Limb (tissue), 2 donors: ENCODE data around the gene EVI5.
A peak's percentile ranks its signal among the peaks of the same experiment; 100 is the strongest.
"Not testable (repeated sequence)": the region's sequence is repeated elsewhere in the genome, so short reads cannot be mapped to it uniquely, and the experiment has no call there.

Source experiments
- DNase-seq, 2 donors: peaks; one replicate each; pipeline ENCODE4 v3.0.0-alpha.2; 2016; ENCODE audit errors: extremely low spot score in 2 of 2

The EVI5 gene

DNA sequence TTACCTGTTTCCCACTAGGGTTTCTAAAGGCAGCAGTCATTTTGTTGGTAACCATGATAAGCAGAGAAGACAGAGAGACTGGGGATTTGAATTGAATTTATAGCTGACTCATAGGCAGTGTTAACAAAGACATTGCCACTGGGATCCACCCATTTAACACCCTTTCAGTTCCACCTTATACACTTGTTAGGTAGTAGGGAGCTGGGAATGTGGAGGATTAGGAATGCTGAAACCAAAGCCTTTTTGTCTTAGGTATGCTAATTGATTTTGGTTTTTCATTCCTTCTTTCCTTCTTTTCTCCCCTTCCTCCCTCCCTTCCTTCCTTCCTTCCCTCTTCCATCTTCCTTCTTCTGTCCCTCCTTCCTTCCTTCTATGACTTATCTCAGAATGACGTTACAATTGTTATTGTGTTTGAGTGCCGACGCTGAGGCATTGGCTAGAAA lies 7.5 kb upstream of the EVI5 start:
- DNase-seq = no peak

DNA sequence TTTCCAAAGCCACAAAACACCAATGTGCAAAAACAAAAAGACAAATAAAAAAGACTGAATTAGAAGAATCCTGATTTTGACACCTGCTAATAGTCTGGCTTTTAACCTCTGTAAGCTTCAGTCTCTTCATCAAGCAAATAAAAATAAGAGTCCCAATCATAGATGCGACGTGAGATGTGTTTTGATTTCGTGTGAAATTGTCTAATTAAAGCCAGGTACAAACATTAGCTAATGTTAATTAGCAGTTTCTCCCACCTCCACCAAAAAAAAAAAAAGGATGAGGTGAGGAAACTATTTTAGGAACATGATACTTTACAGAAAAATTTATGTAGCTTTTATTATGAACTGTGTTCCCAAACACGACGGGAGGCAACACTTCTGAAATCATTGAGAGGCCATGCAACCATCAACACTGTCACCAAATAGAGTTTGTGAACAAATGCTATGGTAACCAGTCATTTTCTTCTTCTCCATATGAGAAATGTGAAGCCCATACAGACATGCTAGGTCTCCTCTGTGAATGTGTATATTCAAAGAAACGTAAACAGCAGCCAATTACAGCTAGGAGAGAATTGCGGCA lies 6.7 kb upstream of the EVI5 start:
- DNase-seq = no peak

DNA sequence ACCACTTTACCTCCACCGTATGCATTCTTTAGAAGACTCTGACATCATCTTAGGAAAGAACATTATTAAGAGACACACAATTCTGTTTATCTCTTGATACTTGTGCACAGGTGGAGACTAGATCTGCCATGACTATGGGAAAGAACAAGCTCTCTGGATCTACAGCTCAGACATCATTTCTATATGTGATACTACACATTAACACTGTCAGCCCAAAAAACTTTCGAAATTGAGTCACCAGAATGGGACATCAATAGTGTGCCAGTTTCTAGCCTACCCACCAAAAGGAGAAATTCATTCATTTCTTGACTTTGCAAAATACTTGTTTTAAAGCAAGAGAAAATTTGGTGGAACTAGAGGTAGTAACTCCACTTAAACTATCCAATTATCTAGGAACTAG lies 6.0 kb upstream of the EVI5 start:
- no peak for DNase-seq

DNA sequence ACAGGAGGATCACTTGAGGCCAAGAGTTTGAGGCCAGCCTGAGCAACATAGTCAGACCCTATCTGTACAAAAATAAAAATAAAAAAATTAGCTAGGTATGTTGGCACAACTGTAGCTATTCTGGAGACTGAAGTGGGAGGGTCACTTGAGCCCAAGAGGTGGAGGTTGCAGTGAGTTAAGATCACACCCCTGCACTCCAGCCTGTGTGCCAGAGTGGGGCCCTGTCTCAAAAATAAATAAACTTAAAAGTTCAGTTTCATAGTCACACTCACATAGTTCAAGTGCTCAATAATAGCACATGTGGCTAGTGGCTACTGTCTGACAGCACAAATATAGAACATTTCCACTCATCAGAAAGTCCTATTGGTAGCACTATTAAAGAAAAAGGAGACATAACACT lies 5.2 kb upstream of the EVI5 start:
- DNase-seq = no peak

DNA sequence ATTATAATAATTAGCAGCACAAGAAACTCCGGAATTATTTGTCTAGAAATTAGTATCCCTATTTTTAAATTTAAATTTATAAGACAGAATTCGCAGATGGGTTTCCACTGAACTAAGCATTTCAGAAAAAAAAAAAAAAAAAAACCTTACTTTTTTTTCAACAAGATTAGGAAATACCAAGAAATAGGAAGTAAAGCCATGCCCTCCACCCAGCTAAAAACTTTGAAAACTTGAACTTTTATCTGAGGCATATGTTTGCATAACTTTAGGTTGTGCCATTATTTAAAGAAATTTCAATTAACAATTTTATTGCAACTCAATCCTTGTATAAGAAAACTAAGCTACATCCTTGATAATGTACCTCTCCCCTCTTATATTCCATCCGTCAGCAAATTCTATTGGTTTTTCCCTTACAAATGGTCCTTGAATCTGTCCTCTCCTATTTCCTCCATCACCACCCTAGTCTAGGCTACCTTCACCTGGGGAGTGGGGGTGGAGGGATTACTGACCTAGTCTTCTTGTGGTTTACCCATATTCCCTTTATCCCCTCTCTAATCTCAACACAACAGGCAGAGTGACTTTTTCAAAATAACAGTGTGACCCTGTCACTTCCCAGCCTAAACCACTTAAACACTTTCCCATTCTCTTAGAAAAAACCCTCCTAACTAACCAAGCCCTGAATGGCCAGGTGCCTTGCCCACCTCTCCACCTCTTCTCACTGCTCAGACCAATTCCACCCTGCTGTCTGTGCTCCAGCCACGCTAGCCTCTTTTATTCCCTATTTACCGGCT lies 1.4 kb upstream of the EVI5 start:
- no peak for DNase-seq

DNA sequence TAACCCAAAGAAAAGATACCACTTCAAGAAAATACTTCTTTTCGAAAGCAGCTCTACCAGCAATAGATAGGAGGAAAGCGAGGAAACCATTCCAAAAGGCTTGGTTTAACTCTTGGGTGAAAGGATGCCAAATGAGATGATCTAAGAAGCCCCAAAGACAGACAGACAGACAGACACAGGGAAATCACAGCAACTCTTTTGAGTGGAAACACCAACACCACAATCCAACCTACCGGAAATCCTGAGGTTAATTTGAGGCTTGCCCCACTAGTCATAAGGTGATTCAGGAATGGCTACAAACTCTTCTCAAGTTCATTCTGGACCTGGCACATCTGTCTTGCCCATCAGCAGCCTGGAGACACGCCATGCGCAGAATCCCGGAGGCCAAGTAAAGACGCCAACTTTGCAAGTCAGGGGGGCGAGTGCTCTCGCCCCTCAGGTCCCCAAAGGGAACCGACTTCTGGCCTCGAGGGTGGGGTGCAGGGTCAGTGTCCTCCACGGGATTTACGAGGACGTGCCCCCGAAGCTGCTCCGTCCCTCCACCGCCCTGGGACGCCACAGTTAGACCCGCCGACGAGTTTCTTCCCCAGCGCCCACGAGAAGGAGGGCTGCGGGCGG lies 778 bp downstream of the EVI5 start:
- peak in 1 of 2 donors; percentile 53 for DNase-seq

DNA sequence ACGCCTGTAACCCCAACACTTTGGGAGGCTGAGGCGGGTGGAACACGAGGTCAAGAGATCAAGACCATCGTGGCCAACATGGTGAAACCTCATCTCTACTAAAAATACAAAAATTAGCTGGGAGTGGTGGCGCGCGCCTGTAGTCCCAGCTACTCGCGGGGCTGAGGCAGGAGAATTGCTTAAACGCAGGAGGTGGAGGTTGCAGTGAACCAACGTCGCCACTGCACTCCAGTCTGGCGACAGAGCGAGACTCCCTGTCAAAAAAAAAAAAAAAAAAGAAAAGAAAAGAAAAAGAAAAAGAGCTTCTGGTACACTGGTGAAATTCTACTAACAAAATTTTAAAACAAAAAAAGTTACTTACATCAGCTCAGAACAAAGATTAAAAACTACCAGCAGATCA lies 1.4 kb downstream of the EVI5 start:
- not testable (repeated sequence) for DNase-seq

DNA sequence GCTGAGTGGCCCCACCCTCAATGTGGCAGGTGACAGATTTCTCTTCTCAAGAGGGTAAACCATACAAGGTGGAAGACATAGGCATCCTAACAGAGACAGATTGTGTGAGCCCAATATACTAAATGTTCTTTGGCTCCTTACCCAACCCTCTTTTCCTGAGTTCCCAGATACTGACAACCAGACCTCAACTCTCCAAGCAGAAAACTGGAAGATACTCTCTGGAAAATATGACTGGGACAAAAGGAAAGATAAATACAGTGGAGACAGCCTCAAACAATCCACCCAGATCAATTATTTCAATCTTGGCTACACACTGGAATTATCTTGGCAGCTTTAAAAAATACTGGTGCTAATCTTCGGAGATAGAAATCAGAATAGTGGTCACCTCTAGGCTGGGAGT lies 6.5 kb downstream of the EVI5 start:
- DNase-seq = no peak

DNA sequence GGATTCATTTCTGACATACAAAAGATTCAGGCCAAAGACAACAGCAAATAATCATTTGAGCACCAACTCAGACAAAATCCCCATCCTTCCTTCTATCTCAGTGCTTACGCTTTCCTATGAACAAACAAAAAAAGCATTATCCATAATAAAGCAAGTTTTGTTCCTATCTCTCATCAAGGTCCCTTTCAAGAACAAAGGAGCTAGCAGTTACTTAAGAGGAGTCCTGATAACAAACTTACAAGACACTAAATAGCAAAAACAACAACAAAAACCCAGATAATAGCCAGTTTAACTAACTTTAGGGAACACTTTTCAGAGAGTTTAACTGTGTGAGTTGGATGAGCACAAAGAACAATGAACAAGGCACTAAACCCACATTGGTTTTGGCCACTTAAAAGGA lies 10.5 kb downstream of the EVI5 start:
- no peak for DNase-seq

DNA sequence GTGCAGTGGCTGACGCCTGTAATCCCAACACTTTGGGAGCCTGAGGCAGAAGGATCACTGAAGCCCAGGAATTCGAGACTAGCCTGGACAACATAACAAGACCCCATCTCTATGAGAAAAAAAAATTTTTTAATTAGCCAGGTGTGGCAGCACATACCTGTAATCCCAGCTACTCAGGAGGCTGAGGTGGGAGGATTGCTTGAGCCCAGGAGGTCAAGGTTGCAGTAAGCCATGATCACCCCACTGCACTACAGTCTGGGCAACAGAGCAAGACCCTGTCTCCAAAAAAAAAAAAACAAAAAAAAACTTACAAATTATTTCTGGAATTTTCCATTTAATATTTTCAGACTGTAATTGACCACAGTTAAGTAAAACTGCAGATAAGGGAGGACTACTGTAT lies 11.2 kb downstream of the EVI5 start:
- DNase-seq = not testable (repeated sequence)

DNA sequence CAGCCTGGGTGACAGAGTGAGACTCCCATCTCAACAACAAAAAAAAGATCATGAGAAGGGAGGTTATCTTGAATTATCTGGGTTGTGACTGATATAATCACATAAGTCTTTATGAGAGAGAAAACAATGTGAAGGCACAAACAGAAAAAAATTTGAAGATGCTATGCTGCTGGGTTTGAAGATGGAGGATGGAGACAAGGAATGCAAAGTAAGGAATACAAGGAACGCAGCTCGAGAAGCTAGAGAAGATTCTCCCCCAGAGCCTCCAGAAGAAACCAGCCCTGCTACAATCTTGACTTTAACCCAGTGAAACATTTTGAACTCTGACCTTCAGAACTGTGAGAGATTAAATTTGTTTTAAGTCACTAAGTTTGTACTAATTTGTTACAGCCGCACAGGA lies 15.1 kb downstream of the EVI5 start:
- no peak for DNase-seq

DNA sequence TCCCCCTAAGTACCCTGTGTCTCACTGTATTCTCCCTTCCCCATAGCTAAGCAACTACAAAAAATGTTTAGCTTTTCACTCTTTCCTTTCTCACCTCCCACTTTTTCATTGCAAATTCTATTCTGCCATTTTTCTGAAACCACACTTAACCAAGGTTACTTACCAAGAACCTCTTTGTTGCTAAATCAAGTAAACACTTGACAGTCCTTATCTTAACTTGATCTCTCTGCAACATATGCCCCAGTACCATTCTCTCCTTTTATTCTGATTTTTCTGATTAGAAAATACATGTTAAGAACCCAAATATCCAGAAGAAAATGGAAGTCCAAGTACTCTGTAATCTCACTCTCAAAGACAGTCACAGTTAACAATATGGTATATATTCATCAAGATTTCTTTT lies 16.0 kb downstream of the EVI5 start:
- DNase-seq = no peak

DNA sequence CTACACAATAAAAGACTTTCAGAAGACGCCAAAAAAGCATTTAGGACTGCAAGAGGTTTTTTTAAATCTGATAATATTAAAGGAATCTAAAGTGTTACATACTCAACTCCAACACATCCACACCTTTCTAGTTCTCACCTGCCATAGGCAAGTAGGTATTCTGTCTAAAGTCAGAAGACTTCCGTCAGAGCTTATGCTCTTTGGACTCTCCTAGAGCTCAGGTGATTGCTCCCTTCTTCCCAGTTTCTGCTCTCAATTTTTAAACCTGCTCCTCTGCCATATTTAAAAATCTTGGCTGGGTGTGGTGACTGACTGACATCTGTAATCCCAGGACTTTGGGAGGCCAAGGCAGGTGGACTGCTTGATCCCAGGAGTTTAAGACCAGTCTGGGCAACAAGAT lies 16.6 kb downstream of the EVI5 start:
- no peak for DNase-seq

DNA sequence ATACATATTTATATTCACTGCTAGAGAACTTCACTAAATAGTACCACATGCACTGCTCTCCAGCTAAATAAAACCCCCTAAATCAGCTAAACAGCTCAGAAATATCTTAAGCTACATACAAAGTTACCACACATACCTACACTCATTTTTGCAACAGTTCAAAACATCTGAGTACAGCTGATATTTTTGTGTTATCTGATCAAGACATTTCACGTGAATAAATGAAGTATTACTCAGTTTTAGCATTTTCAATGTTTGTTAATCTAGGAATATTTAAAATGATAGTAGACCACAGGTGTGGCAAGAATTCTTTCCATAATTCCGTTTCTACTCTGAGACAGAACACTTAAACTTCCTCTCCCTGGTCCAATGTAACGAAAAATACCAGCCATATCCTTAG lies 20.8 kb downstream of the EVI5 start:
- no peak for DNase-seq

DNA sequence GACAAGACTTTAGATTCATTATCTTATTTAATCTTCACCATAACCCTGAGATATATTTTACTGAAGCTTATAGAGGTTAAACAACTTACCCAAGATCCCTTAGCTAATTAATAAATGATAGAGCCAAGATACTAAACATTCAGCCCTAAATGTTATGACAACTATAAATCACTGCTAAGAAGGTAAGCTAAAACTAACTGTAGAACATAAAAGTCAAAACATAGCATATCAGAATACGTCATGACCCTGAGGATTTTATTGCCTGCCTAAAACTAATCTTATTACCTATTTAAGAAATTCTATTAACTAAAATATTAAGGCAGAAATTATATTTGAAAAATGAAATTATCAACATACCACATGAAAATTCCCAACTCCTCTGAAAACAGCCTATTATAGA lies 22.6 kb downstream of the EVI5 start:
- no peak for DNase-seq

DNA sequence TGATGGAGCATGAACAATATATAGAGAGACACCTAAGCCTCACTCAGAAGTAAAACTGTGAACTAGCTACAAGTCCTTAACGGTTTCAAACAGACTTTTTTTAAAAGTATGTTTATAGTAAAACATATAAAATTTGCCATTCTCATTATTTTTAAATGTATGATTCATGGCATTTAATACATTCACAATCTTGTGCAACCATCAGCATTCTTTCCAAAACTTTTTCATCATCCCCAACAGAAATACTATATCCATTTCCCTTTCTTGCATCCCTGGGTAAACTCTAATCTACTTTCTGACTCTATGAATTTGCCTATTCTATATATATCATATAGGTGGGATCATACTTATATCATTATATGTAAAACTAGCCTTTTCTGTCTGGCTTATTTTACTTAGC lies 25.5 kb downstream of the EVI5 start:
- no peak for DNase-seq

DNA sequence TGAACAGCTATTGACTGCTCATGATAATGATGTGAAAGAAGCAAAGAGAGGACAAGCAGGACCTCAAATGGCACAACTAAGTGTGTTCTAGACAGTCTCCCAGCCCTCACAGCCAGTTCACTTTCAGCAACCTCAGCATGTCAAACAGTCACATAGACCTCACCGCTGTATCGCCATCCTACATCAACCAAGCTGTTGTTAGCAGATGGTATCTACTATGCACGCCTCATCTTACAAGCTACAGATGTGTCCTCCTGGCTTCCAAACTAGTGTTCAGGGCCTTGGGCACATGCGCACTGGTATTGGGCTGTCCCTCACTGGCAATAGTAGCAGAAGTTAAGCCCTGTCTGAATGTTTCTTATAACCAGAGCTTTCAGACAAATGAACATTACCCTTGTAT lies 28.4 kb downstream of the EVI5 start:
- DNase-seq = no peak

DNA sequence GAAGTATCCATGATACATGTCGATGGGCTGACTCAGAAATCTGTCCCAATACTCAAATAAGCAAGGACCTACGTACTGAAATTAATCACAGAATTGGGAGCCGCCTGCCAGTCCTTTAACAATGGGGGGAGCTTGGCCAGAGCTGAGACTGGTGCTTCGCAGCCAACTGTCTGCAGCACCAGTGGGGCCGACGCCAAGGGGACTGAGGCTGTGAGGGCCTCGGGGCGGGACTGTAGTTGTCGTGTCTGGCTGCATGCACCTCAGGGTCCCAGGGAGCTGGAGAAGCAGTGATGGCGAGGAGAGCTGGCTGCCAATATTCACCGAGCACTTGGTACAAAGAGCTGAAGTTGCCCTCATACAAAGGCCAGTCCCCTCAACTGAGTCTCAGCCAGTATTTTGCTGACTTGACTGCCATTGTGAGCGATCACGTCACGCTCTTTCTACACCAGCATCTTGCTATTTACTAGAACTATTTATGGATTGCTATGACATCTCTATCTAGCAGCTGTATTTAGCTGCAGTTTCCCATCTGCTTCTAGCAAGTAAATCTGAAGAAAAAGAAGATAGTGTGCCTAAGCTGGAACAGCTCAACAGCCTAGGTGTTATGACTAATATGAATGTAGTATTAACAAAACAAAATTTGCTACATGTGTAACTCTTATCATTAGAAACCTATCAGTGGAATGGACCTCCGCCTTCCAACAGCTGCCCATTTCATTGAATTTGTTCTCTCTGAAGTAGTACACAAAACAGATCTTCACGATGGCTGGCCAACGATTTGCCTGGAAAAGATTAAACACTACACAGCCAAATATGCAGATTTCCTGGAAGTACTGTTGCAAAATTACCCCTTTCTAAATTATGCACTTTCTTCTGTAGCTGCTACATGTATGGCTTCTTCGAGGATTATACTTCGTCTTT lies 29.1 kb downstream of the EVI5 start:
- DNase-seq = no peak

DNA sequence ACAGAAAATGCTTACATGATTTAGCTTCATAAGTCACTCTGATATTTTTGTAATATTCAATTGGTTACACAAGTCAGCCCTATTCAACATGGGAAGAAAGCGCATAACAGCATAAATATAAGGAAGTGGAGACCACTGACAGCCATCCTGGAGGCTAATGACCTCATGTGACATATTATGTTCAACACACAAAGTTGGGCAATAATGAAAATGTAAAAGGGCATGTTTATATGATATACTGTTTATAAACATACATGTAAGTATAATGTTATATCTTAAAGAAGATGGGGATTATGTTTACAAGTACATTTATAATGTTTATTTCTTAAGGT lies 30.2 kb downstream of the EVI5 start:
- DNase-seq = no peak

DNA sequence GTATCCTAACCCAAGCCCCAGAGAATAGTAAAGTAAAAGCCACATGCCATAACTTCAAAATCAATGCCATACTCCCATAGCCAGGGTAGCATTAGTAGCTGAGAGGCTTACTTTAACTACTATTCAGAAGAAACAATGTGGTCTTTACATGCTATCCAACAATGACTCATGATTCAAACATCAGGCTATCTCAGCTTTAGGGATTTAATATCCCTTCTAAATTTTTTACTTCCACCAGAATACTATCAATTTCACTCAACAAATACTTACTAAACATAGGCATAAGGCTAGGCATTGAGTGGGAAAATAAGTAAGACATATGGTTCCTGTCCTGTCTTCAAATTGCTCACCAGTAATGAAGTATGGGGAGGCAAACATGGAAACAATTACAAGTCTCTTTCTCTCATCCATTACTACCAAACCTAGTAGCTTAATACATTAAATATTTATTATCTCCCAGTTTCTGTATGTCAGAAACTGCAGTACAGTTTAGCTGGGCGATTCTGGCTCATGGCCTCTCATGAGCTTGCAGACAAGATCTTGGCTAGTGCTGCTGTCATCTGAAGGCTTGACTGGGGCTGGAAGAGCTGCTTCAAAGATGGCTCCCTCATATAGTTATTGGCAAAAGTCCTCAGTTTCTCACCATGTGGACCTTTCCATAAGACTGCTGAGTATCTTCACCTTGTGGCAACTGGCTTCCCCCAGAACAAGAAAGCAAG lies 30.7 kb downstream of the EVI5 start:
- no peak for DNase-seq

DNA sequence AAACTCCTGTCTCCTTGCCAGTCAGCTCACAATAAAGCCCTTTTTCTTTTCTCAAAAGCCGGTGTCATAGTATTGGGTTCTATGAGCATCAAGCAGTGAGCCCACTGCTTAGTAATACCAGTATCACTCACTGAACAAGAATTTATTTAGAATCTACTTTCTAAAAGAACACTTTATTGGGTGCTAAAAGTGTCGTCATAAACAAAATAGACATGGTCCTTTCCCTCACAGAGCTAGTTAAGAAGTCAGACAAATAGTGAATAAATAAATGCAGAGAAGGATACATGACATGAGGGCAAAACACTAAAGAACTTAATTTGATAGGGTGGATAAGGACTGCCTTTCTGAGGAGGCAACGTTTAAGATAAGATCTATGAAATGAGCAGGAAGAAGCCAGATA lies 32.2 kb downstream of the EVI5 start:
- no peak for DNase-seq
